Testis (tissue), 2 donors: ENCODE results near the gene SNAP25.

ENCODE experiments used
- CTCF ChIP-seq, 3 experiments: fragments of 450-650 bp in 2 of 3; fragments of 200-600 bp in 1 of 3; sonication (generic) in 1 of 3; IDR thresholded peaks; one replicate each; pipeline ENCODE4 v1.5.1; 2016 to 2019; ENCODE audit warnings: antibody characterized with exemption in 3 of 3, mild to moderate bottlenecking in 2 of 3, moderate library complexity in 1 of 3
- POLR2A ChIP-seq: fragments of 450-650 bp; IDR thresholded peaks from one replicate; pipeline ENCODE4 v1.6.1; 2017; ENCODE audit warnings: antibody characterized with exemption, mild to moderate bottlenecking, moderate library complexity

DNA sequence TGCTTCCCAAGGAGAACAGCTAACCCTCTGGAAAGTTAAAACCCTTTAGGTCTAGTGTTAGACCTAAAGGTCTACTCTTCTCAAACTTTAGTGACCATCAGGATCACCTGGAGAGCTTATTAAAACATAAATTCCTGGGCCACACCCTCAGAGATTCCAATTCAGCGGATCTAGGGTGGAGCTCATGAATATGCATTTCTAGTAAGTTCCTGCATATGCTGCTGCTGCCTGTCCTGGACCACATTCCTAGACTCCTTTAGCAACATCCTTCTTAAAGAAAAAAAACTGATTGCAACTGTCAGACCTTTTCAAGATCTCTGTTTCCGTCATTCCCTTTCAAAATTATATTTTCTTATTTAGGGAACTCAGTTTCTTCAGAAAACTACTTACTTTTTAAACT is 31.2 kb downstream of the SNAP25 start:
- TF ChIP-seq CTCF (IDR thresholded peaks at IDR 0.05), result no peak
- no peak for TF ChIP-seq POLR2A
